ENCODE data around the gene MED23.
"Not testable (repeated sequence)": the region's sequence is repeated elsewhere in the genome, so short reads cannot be mapped to it uniquely, and the experiment has no call there.

MED23 gene

DNA sequence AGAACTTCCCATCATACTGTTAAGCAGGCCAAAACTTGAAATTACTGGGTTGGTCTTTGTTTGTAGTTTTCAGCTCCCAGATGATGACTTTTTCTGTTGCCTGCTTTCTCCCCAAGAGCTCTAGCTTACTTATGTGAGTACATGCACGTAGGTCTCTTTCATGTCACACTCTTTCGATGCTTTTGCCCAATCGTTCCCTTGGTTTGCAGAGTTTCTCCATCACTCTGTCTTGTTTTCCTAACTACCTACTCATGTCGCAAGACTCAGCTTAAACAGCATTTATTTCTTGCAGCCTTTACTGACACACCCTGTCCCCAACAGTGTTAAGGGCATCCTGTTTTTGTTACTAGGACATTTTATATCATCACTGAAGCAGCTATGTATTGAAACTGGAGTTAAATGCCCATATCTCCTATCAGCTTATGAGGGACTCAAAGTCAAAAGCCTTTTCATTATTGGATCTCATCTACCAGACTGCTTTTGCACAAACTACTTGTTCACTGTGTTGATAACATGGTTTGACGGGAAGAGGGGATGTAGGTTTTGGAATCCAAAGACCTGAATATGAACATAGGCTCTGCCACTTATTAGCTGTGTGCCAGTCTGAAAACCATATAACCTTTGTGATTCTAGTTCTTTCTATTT lies 52.1 kb downstream of the MED23 start:
- no peak for DNase-seq (ENCODE audit: low read depth, low spot score)

DNA sequence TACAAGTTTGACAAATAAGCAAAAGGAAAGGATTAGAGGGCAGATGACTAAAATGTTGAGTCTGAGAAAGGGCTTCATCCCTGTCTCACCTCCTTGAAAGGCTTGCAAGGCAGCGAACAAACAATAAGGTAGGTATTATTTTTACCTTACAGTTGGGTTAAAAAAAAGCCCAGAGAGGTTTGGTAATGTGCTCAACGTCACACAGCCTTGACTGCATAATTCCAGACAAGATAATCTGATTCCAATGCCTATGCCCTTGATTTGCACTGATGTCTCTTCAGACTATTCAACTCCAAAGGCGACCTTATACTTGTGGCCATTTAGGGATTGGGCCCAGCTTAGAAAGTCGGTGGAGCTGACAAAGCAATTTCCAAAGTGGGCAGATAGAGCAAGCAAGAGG lies 53.4 kb downstream of the MED23 start:
- DNase-seq (ENCODE audit: low read depth, low spot score), result no peak

DNA sequence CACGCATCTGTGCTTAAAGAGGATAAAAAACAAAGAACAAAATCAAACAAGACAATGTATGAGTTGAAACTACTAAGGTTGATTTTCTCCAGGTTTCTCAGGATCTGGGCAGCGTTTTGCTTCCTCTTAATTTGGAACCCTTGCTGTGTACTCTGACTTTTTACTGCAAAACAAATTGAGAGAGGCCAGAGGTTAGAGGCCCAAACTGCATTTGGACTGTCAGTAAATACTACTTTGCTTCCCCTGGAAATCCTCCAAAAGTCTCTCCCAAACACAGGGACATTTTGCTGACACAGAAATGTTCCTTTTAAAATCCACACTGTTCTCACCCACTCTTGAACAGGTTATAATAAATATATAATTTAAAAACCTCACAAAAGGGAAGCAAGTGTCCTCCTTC lies 53.9 kb downstream of the MED23 start:
- DNase-seq (ENCODE audit: low read depth, low spot score), result no peak

DNA sequence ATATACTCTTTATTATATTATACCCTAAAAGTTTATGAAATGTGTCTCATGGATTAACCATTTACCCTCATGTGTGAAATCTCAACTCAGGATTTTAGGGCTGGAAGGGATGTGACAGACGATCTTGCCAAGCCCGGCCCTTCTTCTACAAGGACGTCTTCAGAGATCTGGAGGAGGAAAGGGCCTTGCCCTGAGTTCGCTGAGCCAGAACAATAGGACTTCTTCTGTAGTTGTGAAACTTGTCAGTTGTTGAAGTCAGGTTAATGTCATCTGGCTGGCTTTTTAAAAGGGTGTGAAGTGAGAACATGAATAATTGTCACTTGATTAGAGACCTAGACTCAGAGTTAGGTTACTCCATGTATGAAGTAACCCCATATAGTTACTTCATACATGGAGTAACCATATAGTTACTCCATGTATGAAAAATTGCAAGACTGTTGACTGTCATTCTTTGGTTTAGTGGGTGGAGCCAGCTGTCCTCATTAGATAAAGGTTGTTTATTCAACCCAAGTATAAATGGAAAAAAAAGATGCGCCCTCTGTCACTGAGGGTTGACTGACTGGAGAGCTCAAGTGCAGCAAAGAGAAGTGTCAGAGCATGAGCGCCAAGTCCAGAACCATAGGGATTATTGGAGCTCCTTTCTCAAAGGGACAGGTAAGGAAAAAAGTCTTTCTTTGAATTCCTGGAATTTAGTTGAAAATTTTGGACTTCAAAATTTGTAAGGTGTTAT lies 55.2 kb downstream of the MED23 start, which contains the start of gene ARG1:
Gene ARG1, plus strand, starts transcription at position 541 of the 730 bp plus-strand sequence. Its CDS starts 57 bp downstream, at position 598.
- no peak for DNase-seq (ENCODE audit: low read depth, low spot score)

DNA sequence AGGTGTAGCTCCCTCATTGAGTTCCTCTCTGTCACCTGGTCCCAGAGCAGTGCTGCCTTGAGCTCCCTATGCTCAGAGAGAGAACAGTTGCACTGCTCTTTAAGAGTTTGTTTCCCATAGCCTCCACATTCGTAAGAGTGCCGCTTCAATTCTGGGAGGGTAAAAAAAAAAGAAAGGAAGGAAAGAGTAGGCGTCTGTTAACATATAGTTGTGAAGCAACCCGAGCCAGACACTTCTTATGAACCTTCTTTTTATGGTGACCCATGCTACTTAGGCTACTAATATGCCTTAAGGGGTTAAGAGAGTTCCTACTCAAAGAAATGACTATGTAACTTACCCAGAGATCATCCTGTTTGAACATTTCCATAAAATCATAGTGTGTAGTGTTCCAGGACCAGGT lies 59.3 kb downstream of the MED23 start:
- DNase-seq (ENCODE audit: low read depth, low spot score), result no peak

DNA sequence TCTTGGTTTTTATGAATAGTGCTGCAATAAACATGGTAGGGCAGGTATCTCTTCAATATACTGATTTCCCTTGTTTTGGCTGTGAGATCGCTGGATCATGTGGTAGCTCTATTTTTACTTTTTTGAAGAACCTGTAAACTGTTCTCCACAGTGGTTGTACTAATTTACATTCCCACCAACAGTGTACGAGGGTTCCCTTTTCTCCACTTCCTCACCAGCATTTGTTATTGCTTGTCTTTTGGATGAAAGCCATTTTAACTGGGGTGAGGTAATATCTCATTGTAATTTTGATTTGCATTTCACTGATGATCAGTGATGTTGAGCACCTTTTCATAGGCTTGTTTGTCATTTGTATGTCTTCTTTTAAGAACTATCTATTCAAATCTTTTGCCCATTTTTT lies 63.0 kb downstream of the MED23 start:
- no peak for DNase-seq (ENCODE audit: low read depth, low spot score)

DNA sequence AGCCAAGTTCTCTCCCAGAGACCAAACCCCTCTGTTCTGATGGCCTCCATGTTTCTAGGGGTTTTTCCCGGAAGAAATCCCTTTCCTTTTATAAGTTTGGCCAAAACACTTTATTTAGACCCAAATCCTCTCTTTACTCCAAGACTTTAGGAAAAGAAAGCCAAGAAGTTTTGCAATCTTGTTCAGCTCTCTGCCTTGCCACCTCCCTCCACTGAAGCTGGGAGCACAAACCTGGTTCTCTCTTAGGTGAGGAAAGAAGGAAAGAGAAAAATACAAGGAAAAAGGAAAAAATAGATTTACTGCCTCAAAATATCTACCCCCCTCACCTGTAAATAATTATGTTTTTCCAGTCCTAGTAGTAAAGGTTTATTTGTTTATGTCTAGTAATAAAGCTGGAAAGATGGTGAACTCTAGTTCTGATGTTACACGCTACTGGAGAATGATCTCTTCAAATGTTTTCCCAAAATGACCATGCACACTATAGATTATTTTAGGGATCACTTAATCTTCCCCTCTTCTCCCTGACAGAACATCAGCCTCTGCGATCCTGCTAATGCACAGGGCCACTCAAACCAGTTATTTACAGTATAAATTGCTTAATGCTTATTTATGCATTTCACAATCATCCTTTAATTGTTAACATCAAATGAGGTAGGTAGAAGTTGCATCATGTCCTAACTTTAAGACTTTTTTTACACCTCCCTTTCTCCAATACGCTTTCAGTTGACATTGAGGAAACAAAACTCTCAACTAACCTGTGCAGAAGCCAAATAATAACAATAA lies 65.9 kb downstream of the MED23 start:
- no peak for DNase-seq (ENCODE audit: low read depth, low spot score)

DNA sequence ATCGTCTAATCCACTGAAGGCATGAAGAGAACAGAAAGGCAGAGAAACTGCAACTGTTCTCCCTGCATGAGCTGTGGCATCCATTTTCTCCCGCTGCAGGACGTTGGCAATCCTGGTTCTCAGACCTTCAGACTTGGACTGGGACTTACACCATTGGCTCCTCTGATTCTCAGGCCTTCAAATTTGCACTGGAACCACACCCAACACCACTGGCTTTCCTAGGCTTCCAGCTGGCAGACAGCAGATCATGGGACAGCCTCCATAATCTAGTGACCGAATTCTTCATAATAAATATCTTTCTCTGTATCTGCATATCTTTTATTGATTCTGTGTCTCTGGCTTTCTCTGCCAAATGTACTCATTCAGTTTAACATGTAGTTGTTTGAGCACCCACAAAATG lies 69.1 kb downstream of the MED23 start:
- DNase-seq (ENCODE audit: low read depth, low spot score), result no peak

DNA sequence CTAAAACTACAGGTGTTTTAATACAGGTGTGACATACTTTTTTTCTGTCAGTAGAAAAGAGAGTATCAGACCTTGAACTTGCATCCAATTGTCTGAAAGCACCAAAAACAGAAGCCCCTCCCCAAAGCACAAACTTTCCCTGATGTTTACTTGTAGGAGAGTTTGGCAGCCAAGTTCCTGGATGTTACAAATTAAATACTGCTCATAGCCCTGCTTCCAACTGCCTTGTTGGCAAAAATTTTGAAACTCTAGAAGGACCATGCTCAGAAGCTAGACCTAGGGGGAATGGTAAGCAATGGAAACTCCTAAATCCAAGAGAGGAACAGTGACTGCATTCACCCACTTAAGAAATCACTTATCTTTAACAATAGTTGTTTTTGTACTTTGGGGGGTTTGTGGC lies 72.0 kb downstream of the MED23 start:
- no peak for DNase-seq (ENCODE audit: low read depth, low spot score)

DNA sequence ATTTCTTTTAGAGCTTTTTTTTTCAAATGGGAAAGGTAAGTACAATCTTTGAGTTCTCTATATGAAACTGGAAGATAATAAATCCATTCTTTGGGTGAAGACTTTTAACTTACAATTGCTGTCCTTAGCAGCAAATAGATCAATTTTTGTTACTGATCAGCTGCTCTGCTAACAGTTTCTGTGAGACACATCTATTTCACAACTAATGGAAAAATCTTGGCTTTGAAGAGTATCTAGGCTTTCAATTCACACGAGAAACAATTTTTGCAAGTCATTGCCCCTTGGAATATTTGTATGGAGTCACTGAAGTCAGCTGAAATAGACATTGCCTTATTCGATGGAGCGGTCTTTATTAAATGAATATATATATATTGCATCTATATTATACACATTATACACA lies 75.5 kb downstream of the MED23 start:
- no peak for DNase-seq (ENCODE audit: low read depth, low spot score)

DNA sequence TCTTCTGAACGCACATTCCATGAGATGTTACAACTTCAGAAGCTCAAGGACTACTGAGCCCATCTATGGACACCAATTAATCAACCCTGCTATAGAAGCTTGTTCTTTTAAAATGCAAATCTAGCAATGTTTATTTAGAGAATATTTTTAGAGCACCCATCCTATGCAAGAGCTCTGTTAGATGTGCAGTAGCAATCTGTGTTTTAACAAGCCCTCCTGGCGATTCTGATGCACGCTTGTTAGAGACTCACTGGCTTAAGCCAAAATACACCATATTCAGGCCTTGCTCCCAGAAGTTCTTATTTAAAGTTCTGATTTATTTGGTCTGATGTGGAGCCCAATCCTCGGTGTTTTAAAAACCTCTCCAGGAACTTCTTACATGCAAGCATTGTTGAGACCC lies 76.1 kb downstream of the MED23 start:
- DNase-seq (ENCODE audit: low read depth, low spot score), result no peak

DNA sequence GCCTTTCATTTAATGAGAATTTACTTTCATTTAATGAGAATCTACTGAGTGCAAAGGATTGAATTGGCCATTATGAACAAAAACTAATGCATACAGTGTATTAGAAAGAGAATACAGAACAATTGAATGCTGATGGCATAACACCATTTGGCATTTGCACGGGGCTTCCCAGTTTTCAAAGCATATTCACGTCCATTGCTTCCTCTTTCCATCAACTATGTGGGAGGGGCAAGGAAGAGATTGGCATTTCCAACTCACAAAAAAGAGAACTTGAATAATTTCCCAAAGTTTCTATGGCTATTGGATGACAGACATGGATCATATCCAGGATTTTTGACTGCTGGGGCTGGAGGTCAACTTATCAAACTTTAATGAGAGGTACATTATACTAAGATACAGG lies 78.2 kb downstream of the MED23 start:
- no peak for DNase-seq (ENCODE audit: low read depth, low spot score)

DNA sequence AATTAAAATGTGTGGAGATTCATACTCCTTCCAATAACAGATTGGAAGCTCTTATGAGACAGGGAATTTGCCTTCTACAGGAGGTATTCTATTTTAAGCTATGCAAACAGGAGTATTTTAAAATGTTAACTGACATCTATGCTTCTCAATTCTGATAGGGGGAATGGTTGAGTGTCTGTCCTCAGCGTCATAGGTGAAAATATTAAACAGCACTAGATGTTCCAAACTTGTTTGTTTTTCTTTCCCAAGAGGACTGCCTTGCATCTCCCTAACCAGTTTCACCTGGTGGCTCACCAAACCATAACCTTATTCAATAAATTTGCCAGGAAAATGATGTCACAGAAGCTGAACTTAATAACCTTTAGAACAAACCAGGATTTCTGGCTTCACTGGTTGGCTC lies 79.6 kb downstream of the MED23 start:
- DNase-seq (ENCODE audit: low read depth, low spot score), result no peak

DNA sequence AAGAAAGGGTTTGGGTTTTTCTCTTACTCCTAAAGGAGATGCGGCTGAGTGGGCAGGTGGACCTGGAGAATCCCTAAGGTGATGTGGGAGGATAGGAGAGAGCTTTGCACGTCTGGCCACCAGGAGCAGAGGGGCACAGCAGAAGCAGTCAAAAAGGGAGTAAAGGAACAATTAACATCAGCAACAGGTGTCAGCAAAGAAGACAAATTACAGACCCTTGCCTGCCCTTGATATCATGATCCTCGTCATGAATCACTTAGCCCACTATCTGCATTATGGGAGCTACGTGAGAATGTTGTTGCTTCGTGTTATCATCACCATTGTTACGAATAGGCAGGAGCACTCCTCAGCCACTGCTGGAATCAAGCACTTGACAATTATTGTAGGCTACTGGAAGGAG lies 80.6 kb downstream of the MED23 start:
- DNase-seq (ENCODE audit: low read depth, low spot score), result no peak

DNA sequence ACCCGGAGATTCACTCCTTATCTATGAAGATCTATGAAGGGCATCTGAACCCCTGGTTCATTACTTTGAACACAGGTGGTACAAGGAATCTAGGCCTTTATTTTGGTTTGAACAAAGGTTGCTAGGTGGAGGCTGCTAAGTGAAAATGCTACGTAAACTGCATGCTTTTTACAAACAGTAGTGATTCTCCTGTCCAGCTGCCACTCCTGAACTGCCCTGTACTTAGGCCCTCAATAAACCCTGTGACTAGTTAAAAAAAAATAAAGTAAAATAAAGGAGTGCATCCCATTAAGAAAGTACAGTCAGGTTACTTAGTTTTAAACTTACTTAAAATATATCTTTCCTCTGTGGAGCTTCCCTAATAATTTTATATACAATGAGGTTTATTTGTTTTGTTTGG lies 82.7 kb downstream of the MED23 start:
- DNase-seq (ENCODE audit: low read depth, low spot score), result no peak

DNA sequence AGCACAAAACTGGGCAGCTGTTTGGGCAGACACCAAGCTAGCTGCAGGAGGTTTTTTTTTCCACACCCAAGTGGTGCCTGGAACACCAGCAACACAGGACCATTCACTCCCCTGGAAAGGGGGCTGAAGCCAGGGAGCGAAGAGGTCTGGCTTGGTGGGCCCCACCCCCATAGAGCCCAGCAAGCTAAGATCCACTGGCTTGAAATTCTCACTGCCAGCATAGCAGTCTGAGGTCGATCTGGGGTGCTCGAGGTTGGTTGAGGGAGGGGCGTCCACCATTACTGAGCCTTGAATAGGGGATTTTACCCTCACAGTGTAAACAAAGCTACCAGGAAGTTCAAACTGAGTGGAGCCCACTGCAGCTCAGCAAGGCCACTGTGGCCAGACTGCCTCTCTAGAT lies 89.4 kb downstream of the MED23 start:
- DNase-seq (ENCODE audit: low read depth, low spot score), result not testable (repeated sequence)

DNA sequence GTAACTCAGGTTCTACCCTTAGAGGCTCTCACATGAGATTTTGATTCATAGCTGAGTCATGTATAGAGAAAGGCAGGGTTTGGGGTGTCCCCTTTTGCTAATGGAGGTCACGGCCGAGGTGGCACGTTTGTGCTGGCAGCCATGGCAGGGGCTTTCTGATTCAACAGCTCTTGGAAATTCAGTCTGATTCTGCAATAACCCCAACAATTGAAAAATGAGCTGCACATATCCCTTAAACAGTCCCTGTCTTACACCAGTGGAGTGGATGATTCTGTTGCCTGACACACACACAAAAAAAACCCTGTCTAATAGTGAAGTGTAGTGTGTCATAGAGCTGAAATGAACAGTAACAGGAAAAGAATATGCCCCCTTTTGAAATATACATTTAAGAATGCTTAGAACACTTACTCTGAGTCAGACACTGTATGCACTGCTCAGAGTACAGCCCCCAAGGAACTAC lies 95.4 kb downstream of the MED23 start:
- no peak for DNase-seq (ENCODE audit: low read depth, low spot score)

DNA sequence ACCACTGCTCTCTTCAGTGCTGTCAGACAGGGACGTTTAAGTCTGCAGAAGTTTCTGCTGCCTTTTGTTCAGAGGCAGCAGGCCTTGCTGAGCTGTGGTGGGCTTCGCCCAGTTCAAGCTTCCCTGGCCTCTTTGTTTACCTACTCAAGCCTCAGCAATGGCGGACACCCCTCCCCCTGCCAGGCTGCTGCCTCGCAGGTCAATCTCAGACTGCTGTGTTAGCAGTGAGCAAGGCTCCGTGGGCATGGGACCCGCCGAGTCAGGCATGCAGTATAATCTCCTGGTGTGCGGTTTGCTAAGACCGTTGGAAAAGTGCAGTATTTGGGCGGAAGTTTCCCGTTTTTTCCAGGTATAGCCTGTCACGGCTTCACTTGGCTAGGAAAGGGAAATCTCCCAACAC lies 96.4 kb downstream of the MED23 start:
- DNase-seq (ENCODE audit: low read depth, low spot score), result not testable (repeated sequence)

DNA sequence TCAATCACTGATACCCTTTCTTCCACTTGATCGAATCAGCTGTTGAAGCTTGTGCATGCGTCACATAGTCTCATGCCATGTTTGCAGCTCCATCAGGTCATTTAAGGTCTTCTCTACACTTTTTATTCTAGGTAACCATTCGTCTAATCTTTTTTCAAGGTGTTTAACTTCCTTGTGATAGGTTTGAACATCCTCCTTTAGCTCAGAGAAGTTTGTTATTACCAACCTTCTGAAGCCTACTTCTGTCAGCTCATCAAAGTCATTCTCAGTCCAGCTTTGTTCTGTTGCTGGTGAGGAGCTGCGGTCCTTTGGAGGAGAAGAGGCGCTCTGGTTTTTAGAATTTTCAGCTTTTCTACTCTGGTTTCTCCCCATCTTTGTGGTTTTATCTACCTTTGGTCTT lies 97.1 kb downstream of the MED23 start:
- not testable (repeated sequence) for DNase-seq (ENCODE audit: low read depth, low spot score)

DNA sequence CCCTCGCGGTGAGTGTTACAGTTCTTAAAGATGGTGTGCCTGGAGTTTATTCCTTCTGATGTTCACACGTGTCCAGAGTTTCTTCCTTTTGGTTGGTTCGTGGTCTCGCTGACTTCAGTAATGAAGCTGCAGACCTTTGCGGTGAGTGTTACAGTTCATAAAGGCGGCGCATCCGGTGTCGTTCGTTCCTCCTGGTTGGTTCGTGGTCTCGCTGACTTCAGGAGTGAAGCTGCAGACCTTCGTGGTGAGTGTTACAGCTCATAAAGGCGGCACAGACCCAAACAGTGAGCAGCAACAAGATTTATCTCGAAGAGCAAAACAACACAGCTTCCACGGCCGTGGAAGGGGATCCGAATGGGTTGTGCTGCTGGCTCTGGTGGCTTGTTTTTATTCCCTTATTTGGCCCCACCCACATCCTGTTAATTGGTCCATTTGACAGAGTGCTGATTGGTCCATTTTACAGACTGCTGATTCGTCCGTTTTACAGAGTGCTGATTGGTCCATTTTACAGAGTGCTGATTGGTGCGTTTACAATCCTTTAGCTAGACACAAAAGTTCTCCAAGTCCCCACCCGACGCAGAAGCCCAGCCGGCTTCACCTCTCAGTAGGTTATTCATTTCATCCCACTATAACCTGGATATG lies 103.2 kb downstream of the MED23 start:
- DNase-seq (ENCODE audit: low read depth, low spot score), result no peak

DNA sequence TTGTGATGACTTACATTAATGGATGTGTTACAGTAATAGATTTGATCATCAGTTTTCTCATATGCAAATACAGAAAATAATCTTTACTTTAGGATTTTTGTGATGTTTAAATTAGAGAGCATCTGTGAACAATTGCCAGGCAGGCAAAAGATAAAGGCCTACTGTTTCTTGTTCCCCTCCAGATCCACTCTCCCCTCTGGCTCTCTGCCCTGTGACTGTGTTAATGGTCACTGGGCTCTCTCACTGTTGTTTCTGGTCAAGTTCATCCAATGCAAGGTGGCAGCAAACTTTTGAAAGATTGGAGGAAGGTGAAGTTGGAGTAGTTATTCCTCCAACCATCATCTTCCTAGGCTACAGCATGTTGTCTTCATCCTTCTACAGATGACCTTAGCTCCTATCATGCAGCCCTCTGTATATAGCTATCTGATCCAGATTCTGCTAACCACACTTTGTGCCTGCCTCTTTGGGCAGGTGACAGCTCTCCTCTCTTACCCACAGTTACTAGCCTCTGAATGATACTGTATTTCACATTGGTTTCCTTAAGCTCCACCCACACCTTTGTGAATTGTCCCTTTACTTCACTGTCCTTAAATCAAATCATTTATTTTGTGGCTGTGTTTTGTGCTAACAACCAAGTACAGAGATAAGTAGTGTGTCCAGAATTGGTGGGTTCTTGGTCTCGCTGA lies 103.9 kb downstream of the MED23 start:
- no peak for DNase-seq (ENCODE audit: low read depth, low spot score)
